Measurements from ENCODE around the gene FXYD6. TPM values are rescaled to one million over a fixed set of nuclear protein-coding genes. Genes with fewer than 3 reads are reported as not detected.

The FXYD6 gene
- total and polyA plus RNA-seq, 2 donors (not counting 1 experiment from before 2014, with no cell fraction given), result not detected

DNA sequence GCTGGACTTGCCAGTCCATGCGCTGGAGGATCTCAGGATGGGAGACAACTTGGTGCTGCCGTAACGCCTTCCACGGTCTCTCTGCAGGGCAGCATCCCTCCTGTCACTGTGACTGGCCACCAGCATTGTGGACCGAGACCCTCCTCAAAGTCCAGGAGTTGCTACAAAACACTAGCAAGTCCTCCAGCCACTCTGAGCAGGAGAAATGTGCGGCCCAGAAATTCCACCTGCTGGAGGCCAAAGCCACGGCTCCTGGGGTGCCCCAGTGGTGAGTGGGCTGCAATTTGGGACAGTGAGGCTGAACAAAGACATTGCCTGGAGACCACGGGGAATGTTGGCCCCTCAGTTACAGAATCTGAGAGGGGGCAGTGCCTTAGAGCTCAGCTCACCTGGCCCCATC lies 72.6 kb downstream of the FXYD6 start:
- intact Hi-C loops (cut with micrococcal nuclease), result no loop called here
- no peak overlapping the region for H3K27ac Mint-ChIP-seq
- POLR2A ChIA-PET, result no interaction called here

DNA sequence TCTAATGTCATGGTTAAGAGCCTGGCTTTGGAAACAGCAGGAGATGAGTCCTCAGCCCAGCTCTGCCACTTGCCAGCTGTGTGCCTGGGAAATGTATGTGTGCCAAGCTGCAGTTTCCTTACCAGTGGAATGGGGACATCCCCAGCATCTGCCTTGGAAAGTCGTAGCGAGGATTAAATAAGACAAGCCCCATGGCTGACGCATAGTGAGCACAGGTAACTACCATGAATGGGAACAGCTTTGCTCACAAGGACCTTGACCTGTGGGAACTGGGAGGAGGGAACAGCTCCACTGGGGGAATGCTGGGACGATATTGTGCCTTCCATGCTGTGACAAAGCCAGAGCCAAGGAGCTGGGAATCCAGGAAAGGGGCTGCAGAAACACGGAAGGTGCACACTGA lies 76.8 kb downstream of the FXYD6 start:
- no peak for ATAC-seq (ENCODE audit: low read depth)

More for the DNA sequence above, 72.6 kb downstream of the FXYD6 start:
- peaks cover 0 to 12% (median 0%) of the 10 kb centered on the region in 4 experiments for H3K27me3 ChIP-seq (replicated peaks in 1 of 4; ENCODE audit: control extremely low read depth in 1 of 4, control insufficient read depth in 3 of 4, insufficient read depth in 4 of 4, low read length in 3 of 4)
- 92% methylated on average over 8 of the region's 8 CpGs for WGBS (ENCODE audit: insufficient coverage)
- Mint-ChIP-seq H3K4me1 (peaks cover 2% of the 10 kb centered on the region), H3K4me3 (no peak overlapping the region), H3K27me3 (peaks cover 5% of the 10 kb centered on the region), H3K9me3 (ENCODE audit: insufficient read depth) (no peaks in the 10 kb centered on the region)
- DNase-seq (no peak), ATAC-seq (ENCODE audit: low read depth) (no peak)
- H3K79me2 ChIP-seq (ENCODE audit: control insufficient read depth, insufficient read depth, low read length), result peaks cover 9% of the 10 kb centered on the region
- no peak overlapping the region for H3K4me2 ChIP-seq (replicated peaks; ENCODE audit: low read depth, low read length, poor library complexity, severe bottlenecking)
- H4K20me1 ChIP-seq (ENCODE audit: control insufficient read depth, insufficient read depth, low read length, poor library complexity, severe bottlenecking), result peaks cover 4% of the 10 kb centered on the region
- H3K4me3 ChIP-seq (ENCODE audit: control extremely low read depth in 1 of 5, extremely low read depth in 1 of 5, insufficient read depth in 1 of 5, low read depth in 2 of 5, low read length in 4 of 5), result no peak overlapping the region
- no peak for TF ChIP-seq EZH2 (IDR thresholded peaks at IDR 0.05; ENCODE audit: borderline replicate concordance, insufficient read depth, low read depth, low read length, poor library complexity, severe bottlenecking)
- TF ChIP-seq, protein P1, sequence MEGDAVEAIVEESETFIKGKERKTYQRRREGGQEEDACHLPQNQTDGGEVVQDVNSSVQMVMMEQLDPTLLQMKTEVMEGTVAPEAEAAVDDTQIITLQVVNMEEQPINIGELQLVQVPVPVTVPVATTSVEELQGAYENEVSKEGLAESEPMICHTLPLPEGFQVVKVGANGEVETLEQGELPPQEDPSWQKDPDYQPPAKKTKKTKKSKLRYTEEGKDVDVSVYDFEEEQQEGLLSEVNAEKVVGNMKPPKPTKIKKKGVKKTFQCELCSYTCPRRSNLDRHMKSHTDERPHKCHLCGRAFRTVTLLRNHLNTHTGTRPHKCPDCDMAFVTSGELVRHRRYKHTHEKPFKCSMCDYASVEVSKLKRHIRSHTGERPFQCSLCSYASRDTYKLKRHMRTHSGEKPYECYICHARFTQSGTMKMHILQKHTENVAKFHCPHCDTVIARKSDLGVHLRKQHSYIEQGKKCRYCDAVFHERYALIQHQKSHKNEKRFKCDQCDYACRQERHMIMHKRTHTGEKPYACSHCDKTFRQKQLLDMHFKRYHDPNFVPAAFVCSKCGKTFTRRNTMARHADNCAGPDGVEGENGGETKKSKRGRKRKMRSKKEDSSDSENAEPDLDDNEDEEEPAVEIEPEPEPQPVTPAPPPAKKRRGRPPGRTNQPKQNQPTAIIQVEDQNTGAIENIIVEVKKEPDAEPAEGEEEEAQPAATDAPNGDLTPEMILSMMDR (IDR thresholded peaks at IDR 0.05), result no peak
- H3K36me3 ChIP-seq (replicated peaks in 1 of 2; ENCODE audit: control extremely low read depth in 1 of 2, control insufficient read depth in 1 of 2, extremely low read depth in 1 of 2, insufficient read depth in 2 of 2, low read length in 1 of 2), result peaks cover 0 to 15% of the 10 kb centered on the region in 2 experiments
- H3K9ac ChIP-seq (ENCODE audit: low read length), result no peak overlapping the region
- no peak overlapping the region for H3K27ac ChIP-seq (ENCODE audit: low read length in 2 of 2)
- CTCF ChIA-PET, result interaction anchor here (0.5 to 14.3 kb wide), 4 partner anchors 18 to 394 kb away, joined by 3 to 462 read pairs (median 15); partner anchors contain the start of gene FXYD2
- H2AFZ ChIP-seq (ENCODE audit: insufficient read depth, low read depth, low read length, poor library complexity, severe bottlenecking), result no peak overlapping the region
- H3K9me3 ChIP-seq (ENCODE audit: control extremely low read depth in 1 of 3, control insufficient read depth in 2 of 3, insufficient read depth in 1 of 3, low read length in 2 of 3), result no peaks in the 10 kb centered on the region
- peaks cover 0 to 2% of the 10 kb centered on the region in 2 donors for H3K4me1 ChIP-seq (ENCODE audit: control insufficient read depth in 2 of 2, insufficient read depth in 2 of 2, low read length in 2 of 2)

More for the DNA sequence above, 76.8 kb downstream of the FXYD6 start:
- DNase-seq, result no peak
- H3K27me3 Mint-ChIP-seq, result peaks cover 30% of the 10 kb centered on the region
- H2AFZ ChIP-seq (ENCODE audit: insufficient read depth, low read depth, low read length, poor library complexity, severe bottlenecking), result no peak overlapping the region
- no peak overlapping the region for H3K4me2 ChIP-seq (replicated peaks; ENCODE audit: low read depth, low read length, poor library complexity, severe bottlenecking)
- peaks cover 9% of the 10 kb centered on the region for H4K20me1 ChIP-seq (ENCODE audit: control insufficient read depth, insufficient read depth, low read length, poor library complexity, severe bottlenecking)
- H3K79me2 ChIP-seq (ENCODE audit: control insufficient read depth, insufficient read depth, low read length), result no peaks in the 10 kb centered on the region
- peaks cover 18% of the 10 kb centered on the region for H3K4me1 Mint-ChIP-seq
- no peak overlapping the region for H3K27ac ChIP-seq (ENCODE audit: low read length in 2 of 2)
- H3K27me3 ChIP-seq (replicated peaks in 1 of 4; ENCODE audit: control extremely low read depth in 1 of 4, control insufficient read depth in 3 of 4, insufficient read depth in 4 of 4, low read length in 3 of 4), result peaks cover 0 to 31% (median 13%) of the 10 kb centered on the region in 4 experiments
- no peak overlapping the region for H3K4me3 Mint-ChIP-seq
- peaks cover 0 to 3% of the 10 kb centered on the region in 2 experiments for H3K36me3 ChIP-seq (replicated peaks in 1 of 2; ENCODE audit: control extremely low read depth in 1 of 2, control insufficient read depth in 1 of 2, extremely low read depth in 1 of 2, insufficient read depth in 2 of 2, low read length in 1 of 2)
- intact Hi-C loops (cut with micrococcal nuclease), result no loop called here
- ChIA-PET POLR2A (no interaction called here), CTCF (interaction anchor here (0.9 to 14.3 kb wide), 4 partner anchors 8 to 371 kb away, joined by 3 to 462 read pairs (median 6); partner anchors contain the start of gene FXYD2)
- no peak overlapping the region for H3K9ac ChIP-seq (ENCODE audit: low read length)
- H3K27ac Mint-ChIP-seq, result no peak overlapping the region
- TF ChIP-seq, protein P1 (IDR thresholded peaks at IDR 0.05), result no peak
- TF ChIP-seq EZH2 (IDR thresholded peaks at IDR 0.05; ENCODE audit: borderline replicate concordance, insufficient read depth, low read depth, low read length, poor library complexity, severe bottlenecking), result no peak
- H3K4me1 ChIP-seq (ENCODE audit: control insufficient read depth in 2 of 2, insufficient read depth in 2 of 2, low read length in 2 of 2), result peaks cover 21 to 26% of the 10 kb centered on the region in 2 donors
- 78% methylated on average over 5 of the region's 5 CpGs for WGBS (ENCODE audit: insufficient coverage)
- H3K9me3 Mint-ChIP-seq (ENCODE audit: insufficient read depth), result no peaks in the 10 kb centered on the region
- H3K4me3 ChIP-seq (ENCODE audit: control extremely low read depth in 1 of 5, extremely low read depth in 1 of 5, insufficient read depth in 1 of 5, low read depth in 2 of 5, low read length in 4 of 5), result no peak overlapping the region
- H3K9me3 ChIP-seq (ENCODE audit: control extremely low read depth in 1 of 3, control insufficient read depth in 2 of 3, insufficient read depth in 1 of 3, low read length in 2 of 3), result peaks cover 0 to 12% (median 0%) of the 10 kb centered on the region in 3 donors

Measured in B cell (primary cell).